Measurements from ENCODE around the gene PPP3R2.

The PPP3R2 gene

GRCh38 chr9:101634741-101635409 lies 40.1 kb upstream of the PPP3R2 start:
- no peak for DNase-seq (ENCODE audit: low read depth)
- no peak for TF ChIP-seq MYC (IDR thresholded peaks at IDR 0.05; ENCODE audit: low read depth, low read length)
- TF ChIP-seq POLR2A (IDR thresholded peaks at IDR 0.05; ENCODE audit: extremely low read depth, insufficient read length) = no peak
- TF ChIP-seq, protein P1, sequence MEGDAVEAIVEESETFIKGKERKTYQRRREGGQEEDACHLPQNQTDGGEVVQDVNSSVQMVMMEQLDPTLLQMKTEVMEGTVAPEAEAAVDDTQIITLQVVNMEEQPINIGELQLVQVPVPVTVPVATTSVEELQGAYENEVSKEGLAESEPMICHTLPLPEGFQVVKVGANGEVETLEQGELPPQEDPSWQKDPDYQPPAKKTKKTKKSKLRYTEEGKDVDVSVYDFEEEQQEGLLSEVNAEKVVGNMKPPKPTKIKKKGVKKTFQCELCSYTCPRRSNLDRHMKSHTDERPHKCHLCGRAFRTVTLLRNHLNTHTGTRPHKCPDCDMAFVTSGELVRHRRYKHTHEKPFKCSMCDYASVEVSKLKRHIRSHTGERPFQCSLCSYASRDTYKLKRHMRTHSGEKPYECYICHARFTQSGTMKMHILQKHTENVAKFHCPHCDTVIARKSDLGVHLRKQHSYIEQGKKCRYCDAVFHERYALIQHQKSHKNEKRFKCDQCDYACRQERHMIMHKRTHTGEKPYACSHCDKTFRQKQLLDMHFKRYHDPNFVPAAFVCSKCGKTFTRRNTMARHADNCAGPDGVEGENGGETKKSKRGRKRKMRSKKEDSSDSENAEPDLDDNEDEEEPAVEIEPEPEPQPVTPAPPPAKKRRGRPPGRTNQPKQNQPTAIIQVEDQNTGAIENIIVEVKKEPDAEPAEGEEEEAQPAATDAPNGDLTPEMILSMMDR (IDR thresholded peaks at IDR 0.05; ENCODE audit: low read depth, low read length) = no peak
- TF ChIP-seq MAX (IDR thresholded peaks at IDR 0.05; ENCODE audit: low read depth, low read length) = no peak
- H3K4me3 ChIP-seq (ENCODE audit: low read depth, low read length) = no peak overlapping the region

DNA sequence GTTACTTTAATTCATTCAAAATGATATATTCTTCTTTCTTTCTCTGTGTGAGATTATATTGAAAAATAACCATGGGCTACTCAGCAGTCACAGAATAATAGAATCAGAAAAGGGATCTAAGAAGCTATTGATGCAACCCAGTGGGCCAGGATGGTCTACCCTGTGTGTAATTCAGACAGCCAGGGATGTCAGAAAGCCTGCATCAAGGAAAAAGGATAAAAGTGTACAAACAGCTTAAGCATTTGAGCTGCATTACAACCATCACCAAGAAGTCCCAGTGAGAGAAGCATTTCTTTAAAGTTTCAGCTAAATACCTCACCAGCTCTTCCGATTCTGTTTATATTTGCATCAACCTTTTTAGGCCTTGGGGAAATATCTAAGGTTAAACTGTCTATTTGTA lies 37.8 kb upstream of the PPP3R2 start:
- H3K4me3 ChIP-seq (ENCODE audit: low read depth, low read length) = no peak overlapping the region
- no peak for DNase-seq (ENCODE audit: low read depth)
- TF ChIP-seq MAX (IDR thresholded peaks at IDR 0.05; ENCODE audit: low read depth, low read length) (no peak), POLR2A (IDR thresholded peaks at IDR 0.05; ENCODE audit: extremely low read depth, insufficient read length) (no peak), MYC (IDR thresholded peaks at IDR 0.05; ENCODE audit: low read depth, low read length) (no peak)
- TF ChIP-seq, protein P1 (IDR thresholded peaks at IDR 0.05; ENCODE audit: low read depth, low read length) = no peak

DNA sequence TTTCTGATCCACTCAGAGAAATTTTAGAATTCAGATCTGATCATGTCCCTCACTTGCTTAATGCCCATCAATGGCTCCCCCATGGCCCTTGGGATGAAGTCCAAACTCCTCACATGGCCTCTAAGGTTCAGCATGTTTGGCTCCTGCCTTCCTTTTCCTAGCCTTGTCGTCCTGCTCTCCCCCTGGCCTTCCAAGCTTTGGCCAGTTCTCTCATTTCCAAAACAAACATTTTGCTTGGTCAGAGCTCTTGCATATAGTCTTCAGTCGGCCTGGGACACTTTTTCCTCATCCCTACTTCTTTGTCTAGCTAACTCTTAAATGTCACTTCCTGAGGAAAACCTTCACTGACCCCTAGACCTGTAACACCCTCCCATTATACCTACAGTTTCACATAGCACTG lies 37.1 kb upstream of the PPP3R2 start:
- no peak overlapping the region for H3K4me3 ChIP-seq (ENCODE audit: low read depth, low read length)
- TF ChIP-seq MAX (IDR thresholded peaks at IDR 0.05; ENCODE audit: low read depth, low read length) (no peak), POLR2A (IDR thresholded peaks at IDR 0.05; ENCODE audit: extremely low read depth, insufficient read length) (no peak)
- TF ChIP-seq, protein P1 (IDR thresholded peaks at IDR 0.05; ENCODE audit: low read depth, low read length) = no peak
- no peak for DNase-seq (ENCODE audit: low read depth)

- H3K4me3 ChIP-seq (ENCODE audit: low read depth, low read length) = no peak overlapping the region
Measured at GRCh38 chr9:101629636-101630035, 34.9 kb upstream of the PPP3R2 start.

DNA sequence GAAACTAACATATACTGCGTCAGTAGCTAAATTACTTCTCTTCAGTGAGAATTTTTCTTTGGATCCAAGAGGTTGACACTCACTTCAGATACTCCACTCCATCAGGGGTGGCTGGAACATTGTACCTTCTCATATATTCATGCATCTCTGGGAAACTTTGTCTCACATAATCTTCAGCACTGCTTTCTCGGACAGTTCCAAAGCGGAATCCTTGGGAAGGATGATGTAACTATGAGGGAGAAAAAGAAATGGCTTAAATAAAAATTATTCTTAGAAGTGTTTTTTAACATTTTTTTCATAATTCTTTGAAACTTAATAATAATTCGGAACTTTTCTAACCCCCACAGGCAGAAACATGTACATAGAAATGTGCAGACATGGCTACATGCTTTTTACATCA lies 33.4 kb upstream of the PPP3R2 start:
- no peak for DNase-seq (ENCODE audit: low read depth)
- H3K4me3 ChIP-seq (ENCODE audit: low read depth, low read length) = no peak overlapping the region
- TF ChIP-seq MAX (IDR thresholded peaks at IDR 0.05; ENCODE audit: low read depth, low read length) (no peak), POLR2A (IDR thresholded peaks at IDR 0.05; ENCODE audit: extremely low read depth, insufficient read length) (no peak), MYC (IDR thresholded peaks at IDR 0.05; ENCODE audit: low read depth, low read length) (no peak)
- TF ChIP-seq, protein P1 (IDR thresholded peaks at IDR 0.05; ENCODE audit: low read depth, low read length) = no peak

More at GRCh38 chr9:101629636-101630035, 34.9 kb upstream of the PPP3R2 start:
- no peak for TF ChIP-seq MAX (IDR thresholded peaks at IDR 0.05; ENCODE audit: low read depth, low read length)
- no peak for TF ChIP-seq MYC (IDR thresholded peaks at IDR 0.05; ENCODE audit: low read depth, low read length)
- TF ChIP-seq, protein P1 (IDR thresholded peaks at IDR 0.05; ENCODE audit: low read depth, low read length) = no peak
- no peak for TF ChIP-seq POLR2A (IDR thresholded peaks at IDR 0.05; ENCODE audit: extremely low read depth, insufficient read length)
- peak; percentile 22 for DNase-seq (ENCODE audit: low read depth)
